HEK293 (cell line): ENCODE results near the gene NYNRIN.

Experiments used
- CTCF ChIA-PET: fragments of 350-600 bp; formaldehyde crosslinking; extraction: SDS; loops from one replicate; lab custom pipeline; 2021; ENCODE audit warnings: antibody characterized with exemption; lab: Yijun Ruan, JAX
- POLR2A ChIA-PET: fragments of 300-600 bp; formaldehyde crosslinking; extraction: SDS; loops from one replicate; lab custom pipeline; 2020; ENCODE audit warnings: antibody characterized with exemption, inconsistent platforms; lab: Yijun Ruan, JAX
- H3K27ac ChIP-seq: fragments of 200-500 bp; sonication (Bioruptor generic); 2 replicates; pipeline ENCODE4 v1.5.1; 2014; ENCODE audit warnings: low read depth, low read length, control low read depth, inconsistent platforms; ENCODE audit errors: extremely low read depth
- H3K36me3 ChIP-seq, 2 experiments: fragments of 200-500 bp in 1 of 2; sonication (Bioruptor generic) in 1 of 2; 1 replicate in 1 of 2; 2 replicates in 1 of 2; pipeline ENCODE4 v1.5.1; 2014 to 2017; ENCODE audit warnings: inconsistent platforms in 2 of 2, low read length in 2 of 2; ENCODE audit not compliant: control insufficient read depth in 2 of 2, insufficient read depth in 1 of 2
- H3K4me1 ChIP-seq: fragments of 200-500 bp; sonication (Bioruptor generic); 2 replicates; pipeline ENCODE4 v1.5.1; 2014; ENCODE audit warnings: mild to moderate bottlenecking, low read length, inconsistent platforms; ENCODE audit not compliant: control insufficient read depth, insufficient read depth
- H3K4me3 ChIP-seq: 2 replicates; pipeline ENCODE4 v1.5.1; 2011; ENCODE audit warnings: low read depth, mild to moderate bottlenecking, control low read depth, low read length, moderate library complexity
- H3K9me3 ChIP-seq: fragments of 200-500 bp; sonication (Bioruptor generic); 2 replicates; pipeline ENCODE4 v1.5.1; 2014; ENCODE audit warnings: low read depth, low read length, inconsistent platforms; ENCODE audit not compliant: control insufficient read depth, insufficient read depth
- BCL11A ChIP-seq: fragments of 450-650 bp; formaldehyde crosslinking; IDR thresholded peaks from 2 replicates; pipeline ENCODE4 v1.5.1; 2016; ENCODE audit warnings: low read depth, missing biosample characterization, missing genetic modification characterization
- EGR2 ChIP-seq: fragments of 450-650 bp; formaldehyde crosslinking; IDR thresholded peaks from 2 replicates; pipeline ENCODE4 v1.5.1; 2016; ENCODE audit warnings: low read depth, missing biosample characterization, missing genetic modification characterization
- MYNN ChIP-seq: fragments of 450-650 bp; formaldehyde crosslinking; IDR thresholded peaks from 2 replicates; pipeline ENCODE4 v1.5.1; 2016; ENCODE audit warnings: missing biosample characterization, missing genetic modification characterization, borderline replicate concordance
- ZNF112 ChIP-seq: fragments of 450-650 bp; formaldehyde crosslinking; IDR thresholded peaks from 2 replicates; pipeline ENCODE4 v1.5.0; 2017; ENCODE audit warnings: missing biosample characterization, missing genetic modification characterization
- ZNF341 ChIP-seq: fragments of 450-650 bp; formaldehyde crosslinking; IDR thresholded peaks from 2 replicates; pipeline ENCODE4; 2016; ENCODE audit warnings: low read depth, missing biosample characterization, missing genetic modification characterization
- ZNF366 ChIP-seq: fragments of 450-650 bp; formaldehyde crosslinking; conservative IDR thresholded peaks from 2 replicates; pipeline ENCODE4 v1.5.1; 2016; ENCODE audit warnings: missing biosample characterization, missing genetic modification characterization
- ZNF514 ChIP-seq: fragments of 450-650 bp; formaldehyde crosslinking; IDR thresholded peaks from 2 replicates; pipeline ENCODE4 v1.5.1; 2016; ENCODE audit warnings: missing biosample characterization, missing genetic modification characterization
- ZNF623 ChIP-seq: fragments of 450-650 bp; formaldehyde crosslinking; IDR thresholded peaks from 2 replicates; pipeline ENCODE4 v1.5.1; 2016; ENCODE audit warnings: missing biosample characterization, missing genetic modification characterization
- ZNF654 ChIP-seq: fragments of 450-650 bp; formaldehyde crosslinking; IDR thresholded peaks from 2 replicates; pipeline ENCODE4 v1.5.1; 2016; ENCODE audit warnings: low read depth, missing biosample characterization, missing genetic modification characterization
- ZNF768 ChIP-seq: fragments of 450-650 bp; formaldehyde crosslinking; IDR thresholded peaks from 2 replicates; pipeline ENCODE4 v1.5.1; 2018; ENCODE audit warnings: missing biosample characterization, mild to moderate bottlenecking, missing genetic modification characterization
- TF ChIP-seq, protein P1 (sequence below): fragments of 450-650 bp; formaldehyde crosslinking; IDR thresholded peaks from 2 replicates; pipeline ENCODE4 v1.5.1; 2017; ENCODE audit warnings: missing biosample characterization, missing genetic modification characterization
- TF ChIP-seq, protein P2 (sequence below): fragments of 450-650 bp; formaldehyde crosslinking; IDR thresholded peaks from 2 replicates; pipeline ENCODE4 v1.5.1; 2016; ENCODE audit warnings: missing biosample characterization, missing genetic modification characterization
- TF ChIP-seq, protein P3 (sequence below): fragments of 450-650 bp; formaldehyde crosslinking; IDR thresholded peaks from 2 replicates; pipeline ENCODE4 v1.5.1; 2016; ENCODE audit warnings: missing biosample characterization, missing genetic modification characterization
- TF ChIP-seq, protein P4 (sequence below): fragments of 450-650 bp; formaldehyde crosslinking; IDR thresholded peaks from 2 replicates; pipeline ENCODE4 v1.5.1; 2016; ENCODE audit warnings: missing biosample characterization, missing genetic modification characterization, low read depth
- TF ChIP-seq, protein P5 (sequence below): fragments of 450-650 bp; formaldehyde crosslinking; IDR thresholded peaks from 2 replicates; pipeline ENCODE4 v1.5.1; 2016; ENCODE audit warnings: missing biosample characterization, missing genetic modification characterization

Gene NYNRIN

DNA sequence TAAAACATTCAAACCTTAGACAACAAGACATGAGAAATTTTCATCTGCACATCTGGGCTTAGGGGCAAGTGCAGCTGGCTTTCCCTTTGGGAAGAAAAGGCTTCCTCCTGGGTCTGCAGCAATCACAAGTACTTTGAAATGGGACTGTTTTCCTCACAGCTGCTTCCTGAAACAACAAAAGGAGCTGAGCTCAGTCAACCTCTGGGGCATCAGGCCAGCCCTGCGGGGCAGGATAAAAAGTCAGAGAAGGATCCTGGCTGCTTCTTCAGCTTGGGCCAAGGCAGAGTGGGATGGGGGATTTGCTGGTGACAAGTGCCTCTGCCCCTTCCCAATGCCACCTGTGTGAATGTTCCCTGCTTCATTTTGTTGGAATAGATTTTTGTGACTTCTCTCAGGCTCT is 59.9 kb downstream of the NYNRIN start:
- H3K27ac ChIP-seq = no peak overlapping the region
- no peaks in the 10 kb centered on the region for H3K9me3 ChIP-seq
- CTCF ChIA-PET = no interaction called here
- peaks cover 0 to 3% of the 10 kb centered on the region in 2 experiments; a peak in 1 of 3 replicates for H3K36me3 ChIP-seq
- H3K4me3 ChIP-seq = no peak overlapping the region
- POLR2A ChIA-PET = no interaction called here
- H3K4me1 ChIP-seq = 0 out of 2 replicates have a peak, but pooled peaks cover 2% of the 10 kb centered on the region
- TF ChIP-seq ZNF768 (tag by site-specific recombination) (no peak), ZNF514 (no peak), ZNF112 (tag by site-specific recombination) (no peak), MYNN (no peak), ZNF623 (tag by site-specific recombination) (no peak), ZNF341 (tag by site-specific recombination) (no peak)
- TF ChIP-seq, protein P1, sequence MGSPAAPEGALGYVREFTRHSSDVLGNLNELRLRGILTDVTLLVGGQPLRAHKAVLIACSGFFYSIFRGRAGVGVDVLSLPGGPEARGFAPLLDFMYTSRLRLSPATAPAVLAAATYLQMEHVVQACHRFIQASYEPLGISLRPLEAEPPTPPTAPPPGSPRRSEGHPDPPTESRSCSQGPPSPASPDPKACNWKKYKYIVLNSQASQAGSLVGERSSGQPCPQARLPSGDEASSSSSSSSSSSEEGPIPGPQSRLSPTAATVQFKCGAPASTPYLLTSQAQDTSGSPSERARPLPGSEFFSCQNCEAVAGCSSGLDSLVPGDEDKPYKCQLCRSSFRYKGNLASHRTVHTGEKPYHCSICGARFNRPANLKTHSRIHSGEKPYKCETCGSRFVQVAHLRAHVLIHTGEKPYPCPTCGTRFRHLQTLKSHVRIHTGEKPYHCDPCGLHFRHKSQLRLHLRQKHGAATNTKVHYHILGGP (tag by site-specific recombination) = no peak
- TF ChIP-seq, protein P2, sequence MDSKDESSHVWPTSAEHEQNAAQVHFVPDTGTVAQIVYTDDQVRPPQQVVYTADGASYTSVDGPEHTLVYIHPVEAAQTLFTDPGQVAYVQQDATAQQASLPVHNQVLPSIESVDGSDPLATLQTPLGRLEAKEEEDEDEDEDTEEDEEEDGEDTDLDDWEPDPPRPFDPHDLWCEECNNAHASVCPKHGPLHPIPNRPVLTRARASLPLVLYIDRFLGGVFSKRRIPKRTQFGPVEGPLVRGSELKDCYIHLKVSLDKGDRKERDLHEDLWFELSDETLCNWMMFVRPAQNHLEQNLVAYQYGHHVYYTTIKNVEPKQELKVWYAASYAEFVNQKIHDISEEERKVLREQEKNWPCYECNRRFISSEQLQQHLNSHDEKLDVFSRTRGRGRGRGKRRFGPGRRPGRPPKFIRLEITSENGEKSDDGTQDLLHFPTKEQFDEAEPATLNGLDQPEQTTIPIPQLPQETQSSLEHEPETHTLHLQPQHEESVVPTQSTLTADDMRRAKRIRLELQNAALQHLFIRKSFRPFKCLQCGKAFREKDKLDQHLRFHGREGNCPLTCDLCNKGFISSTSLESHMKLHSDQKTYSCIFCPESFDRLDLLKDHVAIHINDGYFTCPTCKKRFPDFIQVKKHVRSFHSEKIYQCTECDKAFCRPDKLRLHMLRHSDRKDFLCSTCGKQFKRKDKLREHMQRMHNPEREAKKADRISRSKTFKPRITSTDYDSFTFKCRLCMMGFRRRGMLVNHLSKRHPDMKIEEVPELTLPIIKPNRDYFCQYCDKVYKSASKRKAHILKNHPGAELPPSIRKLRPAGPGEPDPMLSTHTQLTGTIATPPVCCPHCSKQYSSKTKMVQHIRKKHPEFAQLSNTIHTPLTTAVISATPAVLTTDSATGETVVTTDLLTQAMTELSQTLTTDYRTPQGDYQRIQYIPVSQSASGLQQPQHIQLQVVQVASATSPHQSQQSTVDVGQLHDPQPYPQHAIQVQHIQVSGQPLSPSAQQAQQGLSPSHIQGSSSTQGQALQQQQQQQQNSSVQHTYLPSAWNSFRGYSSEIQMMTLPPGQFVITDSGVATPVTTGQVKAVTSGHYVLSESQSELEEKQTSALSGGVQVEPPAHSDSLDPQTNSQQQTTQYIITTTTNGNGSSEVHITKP (tag by site-specific recombination) = no peak

DNA sequence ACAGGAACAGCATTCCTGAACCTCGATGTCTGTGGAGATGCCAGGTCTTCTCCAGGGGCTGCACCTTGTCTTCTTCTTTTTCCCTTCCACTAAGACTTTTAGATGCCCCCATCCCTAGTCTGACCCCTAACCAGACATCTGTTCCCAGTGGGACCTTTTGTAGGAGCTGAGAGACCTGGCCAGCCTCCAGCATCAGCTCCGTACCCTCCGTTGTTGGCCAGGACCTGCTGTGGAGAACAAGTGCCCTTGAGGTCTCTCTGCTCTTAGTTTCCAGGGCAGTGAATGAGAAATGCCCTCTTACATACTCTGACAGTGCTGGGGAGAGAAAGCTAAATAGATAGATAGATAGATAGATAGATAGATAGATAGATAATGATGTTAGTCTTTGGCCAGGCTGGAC is 60.5 kb downstream of the NYNRIN start:
- Histone ChIP-seq H3K27ac (no peak overlapping the region), H3K36me3 (peaks cover 0 to 3% of the 10 kb centered on the region in 2 experiments; a peak in 1 of 3 replicates), H3K9me3 (no peaks in the 10 kb centered on the region), H3K4me3 (no peak overlapping the region), H3K4me1 (0 out of 2 replicates have a peak, but pooled peaks cover 2% of the 10 kb centered on the region)
- TF ChIP-seq BCL11A (tag by site-specific recombination) (no peak), EGR2 (no peak), ZNF366 (no peak), ZNF654 (tag by site-specific recombination) (no peak)
- TF ChIP-seq, protein P3, sequence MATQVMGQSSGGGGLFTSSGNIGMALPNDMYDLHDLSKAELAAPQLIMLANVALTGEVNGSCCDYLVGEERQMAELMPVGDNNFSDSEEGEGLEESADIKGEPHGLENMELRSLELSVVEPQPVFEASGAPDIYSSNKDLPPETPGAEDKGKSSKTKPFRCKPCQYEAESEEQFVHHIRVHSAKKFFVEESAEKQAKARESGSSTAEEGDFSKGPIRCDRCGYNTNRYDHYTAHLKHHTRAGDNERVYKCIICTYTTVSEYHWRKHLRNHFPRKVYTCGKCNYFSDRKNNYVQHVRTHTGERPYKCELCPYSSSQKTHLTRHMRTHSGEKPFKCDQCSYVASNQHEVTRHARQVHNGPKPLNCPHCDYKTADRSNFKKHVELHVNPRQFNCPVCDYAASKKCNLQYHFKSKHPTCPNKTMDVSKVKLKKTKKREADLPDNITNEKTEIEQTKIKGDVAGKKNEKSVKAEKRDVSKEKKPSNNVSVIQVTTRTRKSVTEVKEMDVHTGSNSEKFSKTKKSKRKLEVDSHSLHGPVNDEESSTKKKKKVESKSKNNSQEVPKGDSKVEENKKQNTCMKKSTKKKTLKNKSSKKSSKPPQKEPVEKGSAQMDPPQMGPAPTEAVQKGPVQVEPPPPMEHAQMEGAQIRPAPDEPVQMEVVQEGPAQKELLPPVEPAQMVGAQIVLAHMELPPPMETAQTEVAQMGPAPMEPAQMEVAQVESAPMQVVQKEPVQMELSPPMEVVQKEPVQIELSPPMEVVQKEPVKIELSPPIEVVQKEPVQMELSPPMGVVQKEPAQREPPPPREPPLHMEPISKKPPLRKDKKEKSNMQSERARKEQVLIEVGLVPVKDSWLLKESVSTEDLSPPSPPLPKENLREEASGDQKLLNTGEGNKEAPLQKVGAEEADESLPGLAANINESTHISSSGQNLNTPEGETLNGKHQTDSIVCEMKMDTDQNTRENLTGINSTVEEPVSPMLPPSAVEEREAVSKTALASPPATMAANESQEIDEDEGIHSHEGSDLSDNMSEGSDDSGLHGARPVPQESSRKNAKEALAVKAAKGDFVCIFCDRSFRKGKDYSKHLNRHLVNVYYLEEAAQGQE (tag by site-specific recombination) = no peak
- TF ChIP-seq, protein P4, sequence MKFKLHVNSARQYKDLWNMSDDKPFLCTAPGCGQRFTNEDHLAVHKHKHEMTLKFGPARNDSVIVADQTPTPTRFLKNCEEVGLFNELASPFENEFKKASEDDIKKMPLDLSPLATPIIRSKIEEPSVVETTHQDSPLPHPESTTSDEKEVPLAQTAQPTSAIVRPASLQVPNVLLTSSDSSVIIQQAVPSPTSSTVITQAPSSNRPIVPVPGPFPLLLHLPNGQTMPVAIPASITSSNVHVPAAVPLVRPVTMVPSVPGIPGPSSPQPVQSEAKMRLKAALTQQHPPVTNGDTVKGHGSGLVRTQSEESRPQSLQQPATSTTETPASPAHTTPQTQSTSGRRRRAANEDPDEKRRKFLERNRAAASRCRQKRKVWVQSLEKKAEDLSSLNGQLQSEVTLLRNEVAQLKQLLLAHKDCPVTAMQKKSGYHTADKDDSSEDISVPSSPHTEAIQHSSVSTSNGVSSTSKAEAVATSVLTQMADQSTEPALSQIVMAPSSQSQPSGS (tag by site-specific recombination) = no peak
- TF ChIP-seq, protein P5, sequence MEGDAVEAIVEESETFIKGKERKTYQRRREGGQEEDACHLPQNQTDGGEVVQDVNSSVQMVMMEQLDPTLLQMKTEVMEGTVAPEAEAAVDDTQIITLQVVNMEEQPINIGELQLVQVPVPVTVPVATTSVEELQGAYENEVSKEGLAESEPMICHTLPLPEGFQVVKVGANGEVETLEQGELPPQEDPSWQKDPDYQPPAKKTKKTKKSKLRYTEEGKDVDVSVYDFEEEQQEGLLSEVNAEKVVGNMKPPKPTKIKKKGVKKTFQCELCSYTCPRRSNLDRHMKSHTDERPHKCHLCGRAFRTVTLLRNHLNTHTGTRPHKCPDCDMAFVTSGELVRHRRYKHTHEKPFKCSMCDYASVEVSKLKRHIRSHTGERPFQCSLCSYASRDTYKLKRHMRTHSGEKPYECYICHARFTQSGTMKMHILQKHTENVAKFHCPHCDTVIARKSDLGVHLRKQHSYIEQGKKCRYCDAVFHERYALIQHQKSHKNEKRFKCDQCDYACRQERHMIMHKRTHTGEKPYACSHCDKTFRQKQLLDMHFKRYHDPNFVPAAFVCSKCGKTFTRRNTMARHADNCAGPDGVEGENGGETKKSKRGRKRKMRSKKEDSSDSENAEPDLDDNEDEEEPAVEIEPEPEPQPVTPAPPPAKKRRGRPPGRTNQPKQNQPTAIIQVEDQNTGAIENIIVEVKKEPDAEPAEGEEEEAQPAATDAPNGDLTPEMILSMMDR (tag by site-specific recombination) = no peak
- CTCF ChIA-PET = no interaction called here
- POLR2A ChIA-PET = no interaction called here
